HepG2 (cell line): ENCODE data around the gene HES7. TPM values are rescaled to one million over a fixed set of nuclear protein-coding genes. Genes with fewer than 3 reads are reported as not detected.

Experiments
- ELF1 ChIP-seq: sonication (generic); formaldehyde crosslinking; IDR thresholded peaks from 2 replicates; pipeline ENCODE4 v1.4.0; 2020; ENCODE audit warnings: missing genetic modification reagents
- ETV5 ChIP-seq: IDR thresholded peaks from 2 replicates; pipeline ENCODE4 v1.6.1; 2018; ENCODE audit warnings: missing biosample characterization, missing genetic modification reagents, inconsistent platforms, borderline replicate concordance
- FOXK1 ChIP-seq: sonication (generic); formaldehyde crosslinking; IDR thresholded peaks from 2 replicates; pipeline ENCODE4 v1.4.0; 2020; ENCODE audit warnings: low read depth, missing genetic modification reagents, borderline replicate concordance
- HNF4G ChIP-seq, 2 experiments: sonication (generic) in 1 of 2; formaldehyde crosslinking in 1 of 2; IDR thresholded peaks; 2 replicates each; pipeline versions ENCODE4 v1.4.0 to v1.6.1; 2011 to 2020; ENCODE audit warnings: borderline replicate concordance in 2 of 2, low read depth in 2 of 2, mild to moderate bottlenecking in 2 of 2, low read length in 1 of 2, missing genetic modification reagents in 1 of 2, moderate library complexity in 1 of 2
- NR1H2 ChIP-seq: sonication (generic); formaldehyde crosslinking; IDR thresholded peaks from 2 replicates; pipeline ENCODE4 v1.8.1; 2022; ENCODE audit warnings: low read depth, missing genetic modification reagents, borderline replicate concordance
- RARG ChIP-seq: sonication (generic); formaldehyde crosslinking; IDR thresholded peaks from 2 replicates; pipeline ENCODE4 v1.4.0; 2020; ENCODE audit warnings: low read depth, mild to moderate bottlenecking, missing genetic modification reagents
- RBM39 ChIP-seq: fragments of 200-400 bp; formaldehyde crosslinking; IDR thresholded peaks from one replicate; pipeline ENCODE4 v1.6.1; 2018; ENCODE audit warnings: antibody characterized with exemption, mild to moderate bottlenecking, low read depth, low read length; ENCODE audit not compliant: poor library complexity, severe bottlenecking
- SSRP1 ChIP-seq: IDR thresholded peaks from 2 replicates; pipeline ENCODE4 v1.6.1; 2016; ENCODE audit warnings: control low read depth
- TRAFD1 ChIP-seq: sonication (generic); formaldehyde crosslinking; IDR thresholded peaks from 2 replicates; pipeline ENCODE4 v1.5.1; 2020; ENCODE audit warnings: missing genetic modification reagents, mild to moderate bottlenecking, borderline replicate concordance
- YEATS4 ChIP-seq: sonication (generic); formaldehyde crosslinking; IDR thresholded peaks from 2 replicates; pipeline ENCODE4 v1.4.0; 2020; ENCODE audit warnings: missing genetic modification reagents, borderline replicate concordance
- ZBTB37 ChIP-seq: sonication (generic); formaldehyde crosslinking; IDR thresholded peaks from 2 replicates; pipeline ENCODE4 v1.4.0; 2020; ENCODE audit warnings: mild to moderate bottlenecking, missing genetic modification reagents
- ZKSCAN8 ChIP-seq: IDR thresholded peaks from 2 replicates; pipeline ENCODE4 v1.6.1; 2016; ENCODE audit warnings: borderline replicate concordance, missing genetic modification reagents, missing compliant biosample characterization
- ZNF275 ChIP-seq: sonication (generic); formaldehyde crosslinking; IDR thresholded peaks from 2 replicates; pipeline ENCODE4 v1.8.0; 2022; ENCODE audit warnings: missing genetic modification reagents, mild to moderate bottlenecking, inconsistent platforms, borderline replicate concordance
- ZNF512B ChIP-seq: sonication (generic); formaldehyde crosslinking; IDR thresholded peaks from 2 replicates; pipeline ENCODE4 v1.5.1; 2020; ENCODE audit warnings: missing genetic modification reagents, mild to moderate bottlenecking, borderline replicate concordance
- ZNF558 ChIP-seq: sonication (generic); formaldehyde crosslinking; IDR thresholded peaks from 2 replicates; pipeline ENCODE4 v1.9.0; 2022; ENCODE audit warnings: mild to moderate bottlenecking, missing genetic modification reagents, borderline replicate concordance
- ZNF563 ChIP-seq: sonication (generic); formaldehyde crosslinking; IDR thresholded peaks from 2 replicates; pipeline ENCODE4 v1.8.0; 2022; ENCODE audit warnings: mild to moderate bottlenecking, moderate library complexity, missing genetic modification reagents
- ZNF761 ChIP-seq: sonication (generic); formaldehyde crosslinking; conservative IDR thresholded peaks from 2 replicates; pipeline ENCODE4 v1.4.0; 2020; ENCODE audit warnings: mild to moderate bottlenecking, missing genetic modification reagents
- ZNF782 ChIP-seq: sonication (generic); formaldehyde crosslinking; IDR thresholded peaks from 2 replicates; pipeline ENCODE4 v1.4.0; 2020; ENCODE audit warnings: missing genetic modification reagents, mild to moderate bottlenecking, borderline replicate concordance
- polyA plus RNA-seq, 8 experiments: library from polyadenylated mRNA; depleted of rRNA in 3 of 8; stranded (reverse) in 7 of 8; unstranded in 1 of 8; fragments of >200 nt; fragmentation: Illumina TruSeq in 4 of 8; extraction: Trizol in 4 of 8; gene quantifications; 2 replicates each; pipeline versions ENCODE4 v1.2.1 to v1.2.3, GENCODE V29; 2011 to 2016; ENCODE audit warnings: low read depth in 4 of 8, missing spikeins in 1 of 8, mixed read lengths in 1 of 8; ENCODE audit not compliant: insufficient read depth in 1 of 8
- total RNA-seq, 5 experiments: library from RNA; depleted of rRNA; stranded (reverse); fragments of >200 nt; fragmentation: Illumina TruSeq; extraction: Trizol; gene quantifications; 2 replicates each; pipeline ENCODE4 v1.2.3, GENCODE V29; 2016; ENCODE audit warnings: low read depth in 1 of 5

The HES7 gene
- total and polyA plus RNA-seq, 2 of the 13 experiments (the other 11 are each of a cell fraction or from before 2014, with no cell fraction given), result not detected

- no peak for TF ChIP-seq TRAFD1 (CRISPR knock-in tag)
- TF ChIP-seq ELF1 (CRISPR knock-in tag), result peak; percentile 39
- no peak for TF ChIP-seq ZBTB37 (CRISPR knock-in tag)
- no peak for TF ChIP-seq ZNF761 (CRISPR knock-in tag)
- TF ChIP-seq NR1H2 (CRISPR knock-in tag), result no peak
- no peak for TF ChIP-seq ZNF275 (CRISPR knock-in tag)
- no peak for TF ChIP-seq ZNF563 (CRISPR knock-in tag)
- TF ChIP-seq RBM39, result no peak
- no peak for TF ChIP-seq RARG
- no peak for TF ChIP-seq ZNF558 (CRISPR knock-in tag)
- peak; percentile 47; the same call in 1 of the 2 replicates for TF ChIP-seq YEATS4 (CRISPR knock-in tag)
- TF ChIP-seq ETV5 (CRISPR knock-in tag), result no peak; the same call in 1 of the 2 replicates
- no peak for TF ChIP-seq SSRP1 (CRISPR knock-in tag)
- no peak for TF ChIP-seq ZKSCAN8 (CRISPR knock-in tag)
- peak; percentile 66 for TF ChIP-seq FOXK1
- TF ChIP-seq ZNF782 (CRISPR knock-in tag), result no peak
- TF ChIP-seq HNF4G (IDR thresholded peaks at IDR 0.05; ENCODE audit: borderline replicate concordance, low read depth, low read length), result no peak
- no peak for TF ChIP-seq HNF4G (CRISPR knock-in tag; IDR thresholded peaks at IDR 0.05; ENCODE audit: borderline replicate concordance, low read depth)
- no peak for TF ChIP-seq ZNF512B
These were observed 32.5 kb upstream of the HES7 start (continued) for GRCh38 chr17:8156246-8156992.
